ENCODE data around the gene AP3B1.

GRCh38 chr5:78265163-78265562 is 29.3 kb downstream of the AP3B1 start:
- TF ChIP-seq CTCF (conservative IDR thresholded peaks at IDR 0.05 in 1 of 2, IDR thresholded peaks at IDR 0.05 in 1 of 2; ENCODE audit: low read depth in 1 of 2, low read length in 2 of 2) = no peak
- no peak for TF ChIP-seq EZH2 (IDR thresholded peaks at IDR 0.05; ENCODE audit: low read length, missing control alignments)

Measured in fibroblast of lung (primary cell).